NCI-H146 treated with DMSO at 0.1 percent for 48 hours (cell line): ENCODE data around the gene ATP1A3.

Source experiments
- DNase-seq: peaks from one replicate; lab custom pipeline; 2025; ENCODE audit not compliant: unreplicated experiment; lab: John Stamatoyannopoulos, UW

Gene ATP1A3

GRCh38 chr19:41988947-41989346, 5.1 kb downstream of the ATP1A3 start:
- DNase-seq: no peak

- no peak for DNase-seq
These were observed 6.7 kb downstream of the ATP1A3 start for GRCh38 chr19:41987141-41987860.

DNA sequence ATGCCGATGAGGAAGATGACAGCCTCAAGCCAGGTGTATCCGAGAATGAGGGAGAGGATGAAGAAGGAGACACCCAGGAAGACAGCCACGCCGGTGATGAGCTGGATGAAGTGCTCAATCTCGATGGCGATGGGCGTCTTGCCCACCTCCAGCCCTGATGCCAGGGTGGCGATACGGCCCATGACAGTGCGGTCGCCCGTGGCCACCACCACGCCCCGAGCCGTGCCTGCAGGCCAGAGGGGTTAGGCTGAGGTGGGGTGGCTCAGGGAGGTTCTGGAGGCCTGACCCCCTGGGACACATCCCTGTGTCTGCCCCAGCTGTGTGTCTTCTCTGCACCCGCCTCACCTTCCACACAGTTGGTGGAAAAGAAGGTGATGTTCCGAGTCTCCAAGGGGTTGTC, 9.1 kb downstream of the ATP1A3 start:
- DNase-seq: no peak

- no peak for DNase-seq
These were observed 12.3 kb downstream of the ATP1A3 start for GRCh38 chr19:41981724-41982123.

GRCh38 chr19:41978470-41978869, 15.6 kb downstream of the ATP1A3 start:
- no peak for DNase-seq

DNA sequence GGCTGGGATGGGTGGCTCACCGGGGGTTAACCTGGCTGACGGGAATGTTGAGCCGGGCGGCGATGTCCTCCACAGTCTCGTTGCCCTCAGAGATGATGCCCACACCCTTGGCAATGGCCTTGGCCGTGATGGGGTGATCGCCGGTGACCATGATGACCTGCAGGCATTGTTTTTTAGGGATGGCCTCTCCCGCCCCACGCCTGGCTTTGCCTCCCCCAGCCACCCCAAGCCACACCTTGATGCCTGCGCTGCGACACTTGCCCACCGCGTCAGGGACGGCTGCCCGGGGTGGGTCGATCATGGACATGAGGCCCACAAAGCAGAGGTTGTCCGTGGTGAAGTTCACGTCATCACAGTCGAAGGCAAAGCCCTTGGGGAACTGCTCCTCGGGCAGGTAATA, 16.1 kb downstream of the ATP1A3 start:
- no peak for DNase-seq

- DNase-seq: no peak
These were observed 19.4 kb downstream of the ATP1A3 start for GRCh38 chr19:41974652-41975051.

- no peak for DNase-seq
These were observed 22.7 kb downstream of the ATP1A3 start for GRCh38 chr19:41971363-41971762.

DNA sequence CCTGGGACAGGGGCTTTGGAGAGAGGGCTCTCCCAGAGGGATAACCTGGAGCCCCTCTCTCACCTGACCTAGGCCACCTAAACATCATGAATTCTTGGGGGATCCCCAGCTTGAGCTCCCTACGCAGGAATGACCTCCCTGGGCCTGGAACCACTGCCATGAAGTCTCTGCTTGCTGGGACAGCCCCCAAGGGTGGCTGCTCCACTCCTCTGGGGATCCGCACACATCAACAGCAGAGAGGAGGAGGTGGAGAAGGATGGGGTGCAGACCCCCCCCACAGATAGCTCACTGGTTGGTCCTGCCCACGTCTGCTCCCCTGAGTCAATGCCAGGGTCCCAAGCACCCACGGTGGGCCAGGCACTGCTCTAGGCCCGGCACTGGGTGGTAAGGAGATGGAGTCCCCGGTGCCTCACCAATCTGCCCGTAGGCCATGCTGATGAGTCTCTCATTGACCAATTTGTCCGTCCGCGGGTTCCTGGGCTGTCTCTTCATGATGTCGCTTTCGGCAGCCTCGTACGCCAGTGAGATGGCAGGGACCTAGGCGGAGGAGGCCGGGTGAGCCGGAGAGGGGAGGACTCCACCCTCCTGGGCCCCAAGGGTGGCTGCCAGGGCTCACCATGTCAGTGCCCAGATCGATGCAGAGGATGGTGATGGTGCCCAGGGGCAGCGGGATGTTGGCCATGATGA, 24.1 kb downstream of the ATP1A3 start:
- DNase-seq: no peak

GRCh38 chr19:41968751-41969595, 25.1 kb downstream of the ATP1A3 start:
- DNase-seq: no peak

- DNase-seq: no peak
These were observed 26.8 kb downstream of the ATP1A3 start for GRCh38 chr19:41967054-41967783.

DNA sequence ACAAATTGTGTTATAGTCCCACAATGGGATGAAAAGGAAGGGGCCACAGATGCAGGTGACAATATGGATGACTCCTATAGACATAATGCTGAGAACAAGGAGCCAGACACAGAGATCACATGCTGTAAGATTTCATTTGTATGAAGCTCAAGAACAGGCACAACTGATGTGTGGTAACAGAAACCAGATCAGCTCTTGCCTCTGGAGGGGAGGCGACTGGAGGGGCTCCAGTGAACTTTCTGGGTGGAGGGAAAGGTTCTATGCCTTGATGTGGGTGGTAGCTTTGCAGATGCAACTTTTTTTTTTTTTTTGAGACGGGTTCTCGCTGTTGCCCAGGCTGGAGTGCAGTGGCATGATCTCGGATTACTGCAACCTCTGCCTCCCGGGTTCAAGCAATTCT, 28.9 kb downstream of the ATP1A3 start:
- no peak for DNase-seq

GRCh38 chr19:41960973-41961372, 33.1 kb downstream of the ATP1A3 start:
- DNase-seq: no peak

GRCh38 chr19:41959056-41960053, 34.7 kb downstream of the ATP1A3 start, which contains the start of gene RABAC1:
Gene RABAC1 (minus strand): TSS chr19:41959321. CDS start chr19:41959292, 29 bp downstream.
- DNase-seq: peak; percentile 98

DNA sequence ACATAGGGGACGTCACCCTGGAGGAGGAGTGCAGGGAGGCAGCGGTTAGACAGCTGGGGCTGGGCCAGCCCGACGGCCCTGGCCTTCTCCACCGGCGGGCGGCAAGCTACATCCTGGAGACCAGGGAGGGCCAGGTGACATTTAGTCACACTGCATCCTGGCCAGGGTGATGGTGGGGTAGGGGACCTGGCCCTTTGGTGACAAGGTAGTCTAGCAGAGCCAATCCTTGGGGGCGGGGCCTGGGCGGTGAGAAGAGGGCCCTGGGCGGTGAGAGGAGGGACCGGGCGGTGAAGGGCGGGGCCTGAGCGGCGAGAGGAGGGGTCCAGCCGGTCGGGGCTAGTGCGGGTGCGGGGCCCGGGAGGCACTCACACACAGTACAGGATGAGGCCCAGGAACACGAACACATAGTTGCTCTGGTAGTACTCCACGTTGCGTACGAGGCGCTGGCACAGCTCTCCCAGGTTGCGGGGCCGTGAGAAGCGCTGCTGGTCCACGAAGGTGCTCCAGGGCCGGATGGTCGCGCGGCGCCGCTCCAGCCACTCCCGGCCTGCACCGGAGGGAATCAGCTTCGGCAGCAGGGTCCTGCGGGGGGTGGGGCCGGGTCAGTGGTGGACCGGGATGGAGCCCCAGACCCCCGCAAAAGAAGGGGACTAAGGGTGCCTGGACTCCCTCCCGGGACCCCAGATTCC, 35.5 kb downstream of the ATP1A3 start:
- DNase-seq: peak; percentile 71

GRCh38 chr19:41957838-41958366, 36.1 kb downstream of the ATP1A3 start:
- peak; percentile 92 for DNase-seq

- no peak for DNase-seq
These were observed 36.7 kb downstream of the ATP1A3 start for GRCh38 chr19:41957161-41957837.

GRCh38 chr19:41956621-41957020, 37.4 kb downstream of the ATP1A3 start:
- DNase-seq: no peak
